GM18505 (cell line): Measurements from ENCODE around the gene PSME1.

Experiments used
- ATAC-seq: cut with Tn5 transposase; IDR thresholded peaks from one replicate; pipeline ENCODE4 v1.9.1; 2021; ENCODE audit not compliant: unreplicated experiment
- POLR2A ChIP-seq: IDR thresholded peaks from 4 replicates; pipeline ENCODE4 v1.6.1; 2011; ENCODE audit warnings: borderline replicate concordance; ENCODE audit not compliant: insufficient read depth, insufficient read length; ENCODE audit errors: extremely low read depth

The PSME1 gene

DNA sequence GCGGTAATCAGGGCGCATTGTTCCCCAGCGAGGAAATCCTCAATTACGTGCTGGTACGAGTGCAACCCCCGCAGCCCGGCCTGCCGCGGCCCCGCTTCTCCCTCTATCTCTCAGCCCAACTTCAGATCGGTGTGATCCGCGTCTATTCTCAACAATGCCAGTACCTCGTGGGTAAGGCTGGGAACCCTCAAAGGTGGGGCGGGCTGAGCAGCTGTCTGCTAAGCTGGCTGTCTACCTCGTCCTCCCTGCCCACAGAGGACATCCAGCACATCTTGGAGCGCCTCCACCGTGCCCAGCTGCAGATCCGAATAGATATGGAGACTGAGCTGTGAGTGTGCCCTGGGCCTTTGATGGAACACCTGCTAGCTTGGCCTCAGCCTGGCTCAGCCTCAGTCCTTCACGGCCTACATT lies 36.9 kb downstream of the PSME1 start:
- no peak for TF ChIP-seq POLR2A
- no peak for ATAC-seq

DNA sequence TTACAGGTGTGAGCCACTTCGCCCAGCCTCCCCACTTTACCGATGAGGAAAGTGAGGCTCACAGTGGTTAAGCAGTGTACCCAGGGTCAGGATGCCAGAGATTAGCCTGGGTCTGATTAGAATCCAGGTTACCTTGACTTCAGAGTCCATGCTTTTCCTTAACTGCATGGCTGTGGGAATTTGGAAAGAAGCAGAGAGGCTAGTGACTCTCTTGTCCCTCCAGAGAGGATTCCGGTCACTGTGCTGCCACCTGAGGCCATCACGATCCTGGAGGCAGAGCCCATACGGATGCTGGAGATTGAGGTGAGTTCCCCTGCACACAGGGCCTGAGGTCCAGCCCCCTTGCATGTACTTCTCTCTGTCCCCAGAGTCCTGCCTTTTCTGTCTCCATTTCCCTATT lies 40.6 kb downstream of the PSME1 start:
- no peak for TF ChIP-seq POLR2A
- ATAC-seq: no peak

DNA sequence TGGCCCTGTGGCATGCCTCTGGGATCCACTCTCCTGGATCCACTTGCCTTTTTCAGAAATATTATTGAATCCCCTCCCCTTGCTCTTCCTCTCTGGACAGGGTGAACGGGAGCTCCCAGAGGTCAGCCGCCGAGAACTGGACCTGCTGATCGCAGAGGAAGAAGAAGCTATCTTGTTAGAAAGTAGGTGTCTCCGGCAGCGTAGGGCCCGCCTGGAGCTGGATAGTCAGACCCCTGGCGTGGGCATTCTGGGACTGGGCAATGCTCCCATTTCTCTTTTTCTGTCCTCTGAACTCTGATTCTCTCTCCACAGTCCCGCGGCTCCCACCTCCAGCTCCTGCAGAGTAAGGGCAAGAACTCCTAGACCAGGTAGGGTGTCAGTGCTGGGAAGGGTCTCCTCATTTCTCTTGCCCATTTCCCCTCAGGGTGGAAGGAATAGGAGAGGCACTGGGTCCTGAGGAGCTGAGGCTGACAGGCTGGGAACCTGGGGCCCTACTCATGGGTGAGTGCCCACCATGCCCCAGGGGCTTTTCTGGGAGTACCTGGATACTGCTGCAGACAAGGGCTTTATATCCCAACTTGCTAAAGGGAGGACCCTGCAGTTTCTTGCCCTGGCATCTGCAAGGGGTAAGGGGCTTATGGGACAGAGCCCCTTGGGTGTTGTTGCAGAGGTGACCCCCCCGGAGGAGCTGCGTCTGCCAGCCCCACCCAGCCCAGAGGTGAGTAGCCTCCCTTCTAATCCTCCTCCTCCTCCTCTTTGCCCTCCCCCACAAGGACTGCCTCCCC lies 41.2 kb downstream of the PSME1 start:
- TF ChIP-seq POLR2A: no peak
- no peak for ATAC-seq

DNA sequence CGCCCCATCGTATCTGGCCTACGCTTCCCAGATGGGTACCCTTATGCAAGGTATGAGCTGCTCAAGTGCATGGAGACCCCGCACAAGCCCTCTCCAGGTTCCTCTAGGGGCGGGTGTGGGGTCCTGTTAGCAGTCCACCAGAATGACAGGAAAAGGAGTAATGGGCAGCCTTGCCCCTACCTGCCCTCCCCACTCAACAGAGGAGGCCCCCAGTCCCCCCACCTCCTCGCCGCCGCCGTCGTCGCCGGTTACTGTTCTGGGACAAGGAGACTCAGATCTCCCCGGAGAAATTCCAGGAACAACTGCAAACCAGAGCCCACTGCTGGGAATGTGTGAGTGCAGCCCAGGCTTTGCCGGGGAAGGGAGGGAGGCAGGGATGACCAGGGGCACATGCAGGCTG lies 41.9 kb downstream of the PSME1 start:
- TF ChIP-seq POLR2A: no peak
- ATAC-seq: no peak

DNA sequence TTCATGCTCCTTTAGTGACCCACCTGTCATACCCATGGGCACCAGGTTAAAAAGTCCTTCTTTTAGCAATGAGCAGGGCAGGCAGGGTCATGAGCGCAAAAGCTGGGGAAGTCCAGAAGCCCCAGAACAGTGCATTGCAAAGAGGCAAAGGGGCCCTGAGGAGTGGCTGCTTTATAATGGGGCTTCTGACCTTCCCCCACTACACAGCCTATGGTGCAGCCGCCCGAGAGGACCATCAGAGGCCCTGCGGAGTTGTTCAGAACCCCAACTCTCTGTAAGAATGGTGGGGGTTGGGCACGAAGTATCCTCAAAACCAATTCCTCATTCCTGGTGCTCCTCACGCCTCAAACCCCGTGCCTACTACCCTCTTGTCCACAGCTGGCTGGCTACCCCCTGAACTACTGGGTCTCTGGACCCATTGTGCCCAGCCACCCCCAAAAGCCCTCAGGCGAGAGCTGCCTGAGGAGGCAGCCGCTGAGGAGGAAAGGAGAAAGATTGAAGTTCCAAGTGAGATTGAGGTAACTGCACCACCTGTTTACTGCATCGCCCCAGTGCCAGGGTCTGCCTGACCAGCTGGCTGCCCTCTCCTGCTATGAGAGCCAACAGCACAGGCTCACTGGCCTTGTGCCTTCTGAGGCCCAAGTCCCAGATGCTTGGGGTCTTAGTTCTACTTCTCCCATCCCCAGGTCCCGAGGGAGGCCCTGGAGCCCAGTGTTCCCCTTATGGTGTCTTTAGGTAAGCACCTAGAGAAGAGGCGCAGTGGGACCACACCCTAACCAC lies 42.6 kb downstream of the PSME1 start:
- ATAC-seq: no peak
- TF ChIP-seq POLR2A: no peak

DNA sequence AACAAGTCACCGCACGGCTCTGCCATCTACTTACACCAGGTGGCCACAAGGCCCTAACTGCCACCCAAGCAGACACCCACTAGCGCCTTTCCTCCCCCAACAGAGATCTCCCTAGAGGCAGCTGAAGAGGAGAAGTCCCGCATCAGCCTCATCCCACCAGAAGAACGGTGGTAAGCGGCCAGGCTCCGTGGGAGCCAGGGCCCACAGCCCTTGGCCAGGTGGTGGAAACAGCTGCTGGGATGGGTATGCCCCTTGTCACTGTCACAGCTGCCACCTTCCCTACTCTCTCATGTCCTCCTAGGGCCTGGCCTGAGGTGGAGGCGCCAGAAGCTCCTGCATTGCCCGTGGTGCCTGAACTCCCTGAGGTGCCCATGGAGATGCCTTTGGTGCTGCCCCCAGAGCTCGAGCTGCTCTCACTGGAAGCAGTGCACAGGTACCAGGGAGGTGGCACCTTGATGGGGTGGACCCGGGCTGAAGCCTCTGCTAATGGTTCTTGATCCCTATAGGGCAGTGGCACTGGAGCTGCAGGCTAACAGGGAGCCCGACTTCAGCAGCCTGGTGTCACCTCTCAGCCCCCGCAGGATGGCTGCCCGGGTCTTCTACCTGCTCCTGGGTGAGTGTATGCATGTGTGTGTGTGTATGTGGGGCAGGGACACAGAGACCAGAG lies 43.4 kb downstream of the PSME1 start:
- no peak for ATAC-seq
- no peak for TF ChIP-seq POLR2A

DNA sequence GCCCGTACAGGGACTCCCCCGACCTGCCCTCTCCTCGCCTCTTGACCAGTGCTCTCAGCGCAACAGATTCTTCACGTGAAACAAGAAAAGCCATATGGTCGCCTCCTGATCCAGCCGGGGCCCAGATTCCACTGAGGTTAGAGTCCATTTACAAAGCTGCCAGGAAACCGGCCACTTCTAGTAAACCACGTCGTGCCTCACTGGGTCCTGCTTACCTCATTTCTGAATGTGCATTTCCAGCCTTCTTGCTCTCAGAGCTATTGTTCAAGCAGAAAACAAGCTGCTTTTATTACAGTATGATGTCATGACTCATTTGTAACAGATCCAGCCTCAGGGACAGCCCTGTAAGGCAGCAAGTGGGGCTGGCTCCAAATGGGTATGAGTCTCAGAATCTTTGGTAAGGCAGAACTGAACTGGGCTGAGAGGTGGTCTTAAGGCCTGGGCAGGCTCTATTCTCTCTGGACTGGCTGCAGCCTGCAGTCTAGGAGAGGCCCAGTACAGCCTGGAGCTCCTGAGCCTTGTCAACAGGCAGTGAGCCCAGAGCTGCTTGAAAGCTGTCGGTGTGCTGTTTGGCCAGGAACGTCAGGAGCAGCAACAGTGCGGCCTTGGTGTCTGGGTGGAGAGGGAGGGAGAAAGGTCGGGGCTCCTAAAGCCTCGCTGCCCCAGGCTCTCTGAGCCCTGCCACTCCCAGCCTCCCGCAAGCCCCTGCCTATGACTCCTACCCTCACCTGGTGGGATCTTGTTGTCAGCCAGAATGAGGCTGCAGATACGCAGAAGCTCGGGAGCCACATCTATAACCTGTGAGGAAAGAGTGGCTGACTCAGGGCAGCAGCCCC lies 44.2 kb downstream of the PSME1 start:
- ATAC-seq: no peak
- TF ChIP-seq POLR2A: no peak

DNA sequence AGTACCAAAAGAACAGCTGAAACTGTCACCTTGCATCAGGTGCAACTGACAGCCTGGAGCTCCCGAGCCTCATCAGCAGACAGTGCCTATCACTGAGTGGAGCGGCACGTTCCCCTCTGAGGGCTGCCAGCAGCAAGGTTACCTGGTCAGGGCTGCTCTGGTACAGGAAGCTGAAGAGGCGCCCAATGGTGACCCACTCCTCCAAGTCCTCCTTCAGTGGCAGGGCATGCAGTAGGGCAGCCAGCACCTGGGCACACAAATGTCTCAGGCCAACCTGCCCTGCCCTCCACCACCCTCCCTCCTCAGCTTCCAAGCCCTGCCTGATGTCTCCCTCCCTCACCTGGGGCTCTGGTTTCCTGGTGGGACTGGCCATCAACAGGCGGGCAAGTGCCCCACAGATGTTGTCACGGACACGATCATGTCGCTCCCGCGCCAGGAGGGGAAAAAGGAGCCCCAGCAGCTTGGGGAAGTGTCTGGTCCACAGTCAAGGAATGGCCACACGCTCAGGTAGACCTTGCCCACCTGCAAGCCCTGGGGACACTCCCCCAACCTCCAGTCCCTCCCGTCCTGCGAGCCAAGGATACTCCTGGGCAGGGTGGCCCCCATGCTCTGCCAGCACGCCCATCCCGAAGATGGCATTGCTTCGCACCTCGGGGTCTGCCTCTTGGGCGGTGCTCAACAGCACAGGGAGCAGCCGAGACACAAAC lies 45.5 kb downstream of the PSME1 start:
- TF ChIP-seq POLR2A: peak; percentile 44
- no peak for ATAC-seq

DNA sequence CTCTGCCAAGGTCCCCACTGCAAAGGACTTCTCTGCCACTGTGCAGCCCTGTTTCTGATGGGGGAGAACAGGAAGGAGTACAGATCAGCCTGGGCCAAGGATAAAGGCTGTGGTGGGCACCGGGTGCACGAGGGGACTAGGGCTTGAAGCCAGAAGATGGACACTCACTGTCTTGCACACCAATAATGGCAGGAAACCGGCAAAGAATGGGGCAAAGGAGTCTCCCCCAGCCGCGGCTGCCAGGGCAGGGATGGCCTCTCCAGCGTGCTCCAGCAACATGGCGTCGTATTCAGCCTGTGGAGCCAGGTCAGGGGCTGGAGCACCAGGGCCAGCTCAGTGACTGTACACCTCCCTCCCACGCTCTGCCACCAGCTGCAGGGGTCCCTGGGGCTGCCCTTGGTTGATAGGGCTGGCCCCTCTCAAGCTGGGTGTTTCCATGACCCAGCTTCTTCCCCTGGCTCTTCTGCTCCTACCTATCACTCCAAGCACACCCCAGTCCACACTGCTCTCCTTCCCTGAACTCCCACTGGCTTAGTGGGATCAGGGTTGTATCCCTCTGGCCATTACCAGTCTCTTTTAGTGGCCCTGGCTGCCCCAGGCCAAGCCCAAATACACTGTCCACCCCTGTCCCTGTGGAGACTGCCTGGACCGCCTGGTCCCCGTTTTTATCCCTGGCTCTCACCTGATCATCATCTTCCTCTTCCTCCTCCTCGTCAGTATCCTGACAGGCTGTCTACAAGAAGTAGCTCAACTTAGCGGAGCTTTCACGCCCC lies 46.3 kb downstream of the PSME1 start:
- TF ChIP-seq POLR2A: no peak
- no peak for ATAC-seq

DNA sequence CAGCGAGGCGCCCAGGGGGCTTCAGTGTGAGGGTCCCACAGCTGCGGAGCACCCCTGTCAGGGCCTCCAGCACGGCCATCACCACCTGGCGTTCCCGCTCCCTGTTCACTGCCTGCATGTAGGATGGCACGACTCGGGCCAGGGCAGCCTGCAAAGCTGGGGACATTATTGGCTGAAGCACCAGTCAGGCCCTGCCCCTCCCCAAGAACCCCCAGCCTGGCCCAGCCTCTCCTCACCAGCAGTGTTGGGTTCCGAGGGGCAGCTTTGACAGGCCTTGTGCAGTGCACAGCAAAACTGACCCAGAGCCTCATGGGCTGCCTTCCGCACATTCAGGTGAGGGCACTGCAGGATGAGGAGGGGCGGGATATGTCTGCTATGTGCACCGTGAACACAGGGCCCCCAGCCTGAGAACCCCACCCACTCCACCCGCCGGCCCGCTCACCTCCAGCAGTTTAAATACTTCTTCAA lies 47.1 kb downstream of the PSME1 start:
- no peak for TF ChIP-seq POLR2A
- no peak for ATAC-seq

DNA sequence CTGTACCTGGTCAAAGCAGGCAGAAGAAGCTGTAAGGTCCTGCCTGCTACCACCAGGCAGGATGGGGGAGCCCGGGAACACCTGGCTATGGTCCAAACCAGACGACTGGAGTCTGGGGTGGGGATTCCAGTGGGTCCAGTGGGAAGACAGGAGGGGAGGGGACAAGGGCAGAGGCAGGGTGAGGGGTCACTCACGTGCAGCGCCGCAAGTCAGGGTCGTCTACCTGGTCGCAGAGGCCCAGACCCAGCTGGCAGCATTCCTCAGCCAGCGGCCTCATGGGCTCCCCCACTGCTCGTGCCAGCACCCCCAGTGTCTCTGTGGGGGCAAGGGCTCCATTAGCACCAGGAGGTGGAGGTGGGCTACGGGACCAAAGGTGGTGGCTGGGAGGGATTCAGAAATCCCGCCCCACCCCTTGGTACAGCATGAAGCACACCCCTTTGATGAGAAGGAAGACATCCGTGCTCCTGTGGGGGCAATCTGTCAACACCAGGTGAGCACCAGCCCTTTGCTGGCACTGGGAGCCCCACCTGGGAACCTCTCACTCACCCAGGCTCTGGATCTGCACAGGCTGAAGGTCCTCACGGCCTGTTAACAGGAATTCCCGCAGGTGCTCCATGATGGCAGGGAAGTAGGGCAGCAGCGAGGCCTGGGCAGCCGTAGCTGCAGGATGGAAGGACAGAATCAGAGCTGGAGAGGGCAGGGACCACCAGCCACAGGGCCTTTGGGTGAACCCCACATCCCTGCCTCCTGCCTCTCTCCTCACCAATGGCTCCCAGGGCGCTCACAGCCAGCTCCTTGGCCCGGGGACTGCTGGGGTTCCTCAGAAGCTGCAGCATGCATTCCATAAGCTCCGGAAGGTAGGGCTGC lies 48.3 kb downstream of the PSME1 start:
- no peak for ATAC-seq
- no peak for TF ChIP-seq POLR2A
